ENCODE data around the gene TKT.

DNA sequence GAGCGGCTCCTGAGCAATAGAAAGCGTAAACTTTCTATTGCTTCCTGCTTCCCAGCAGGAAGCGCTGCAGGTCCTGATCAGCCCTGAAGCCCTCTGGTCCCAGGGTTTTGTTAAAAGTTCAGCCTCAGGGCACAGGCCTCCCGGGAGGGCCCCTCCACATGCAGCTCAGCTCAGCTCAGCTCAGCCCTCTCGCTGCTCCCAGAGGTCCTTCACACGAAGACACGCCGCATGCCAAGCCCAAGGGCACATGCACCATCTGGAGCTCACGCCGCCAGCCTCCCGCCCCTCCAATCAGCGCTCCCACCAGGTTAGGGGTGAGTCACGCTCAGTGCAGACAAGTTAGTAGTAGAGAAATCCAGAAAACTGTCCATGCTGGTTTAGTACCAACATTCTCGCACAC is 12.7 kb downstream of the TKT start:
- TF ChIP-seq, protein P1, sequence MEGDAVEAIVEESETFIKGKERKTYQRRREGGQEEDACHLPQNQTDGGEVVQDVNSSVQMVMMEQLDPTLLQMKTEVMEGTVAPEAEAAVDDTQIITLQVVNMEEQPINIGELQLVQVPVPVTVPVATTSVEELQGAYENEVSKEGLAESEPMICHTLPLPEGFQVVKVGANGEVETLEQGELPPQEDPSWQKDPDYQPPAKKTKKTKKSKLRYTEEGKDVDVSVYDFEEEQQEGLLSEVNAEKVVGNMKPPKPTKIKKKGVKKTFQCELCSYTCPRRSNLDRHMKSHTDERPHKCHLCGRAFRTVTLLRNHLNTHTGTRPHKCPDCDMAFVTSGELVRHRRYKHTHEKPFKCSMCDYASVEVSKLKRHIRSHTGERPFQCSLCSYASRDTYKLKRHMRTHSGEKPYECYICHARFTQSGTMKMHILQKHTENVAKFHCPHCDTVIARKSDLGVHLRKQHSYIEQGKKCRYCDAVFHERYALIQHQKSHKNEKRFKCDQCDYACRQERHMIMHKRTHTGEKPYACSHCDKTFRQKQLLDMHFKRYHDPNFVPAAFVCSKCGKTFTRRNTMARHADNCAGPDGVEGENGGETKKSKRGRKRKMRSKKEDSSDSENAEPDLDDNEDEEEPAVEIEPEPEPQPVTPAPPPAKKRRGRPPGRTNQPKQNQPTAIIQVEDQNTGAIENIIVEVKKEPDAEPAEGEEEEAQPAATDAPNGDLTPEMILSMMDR (IDR thresholded peaks at IDR 0.05): no peak
- no peak for TF ChIP-seq POLR2A (IDR thresholded peaks at IDR 0.05)

Data from right lobe of liver (tissue), 4 donors.